Lung microvascular endothelial cell (primary cell): Measurements from ENCODE around the gene TIMM9. TPM values are rescaled to one million over a fixed set of nuclear protein-coding genes. Genes with fewer than 3 reads are reported as not detected.
"Not testable (repeated sequence)": the region's sequence is repeated elsewhere in the genome, so short reads cannot be mapped to it uniquely, and the experiment has no call there.

Experiments used
- DNase-seq, 2 donors: peaks; one replicate each; pipeline versions ENCODE4 v3.0.0 to v3.0.0-alpha.2; 2010; ENCODE audit warnings: low read depth in 2 of 2
- total RNA-seq: library from RNA; depleted of rRNA; stranded (reverse); fragments of >200 nt; gene quantifications from 2 replicates; pipeline ENCODE4 v1.2.1, GENCODE V29; 2014

Gene TIMM9, protein sequence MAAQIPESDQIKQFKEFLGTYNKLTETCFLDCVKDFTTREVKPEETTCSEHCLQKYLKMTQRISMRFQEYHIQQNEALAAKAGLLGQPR
- total RNA-seq = 12.0 and 15.3 TPM in 2 replicates

DNA sequence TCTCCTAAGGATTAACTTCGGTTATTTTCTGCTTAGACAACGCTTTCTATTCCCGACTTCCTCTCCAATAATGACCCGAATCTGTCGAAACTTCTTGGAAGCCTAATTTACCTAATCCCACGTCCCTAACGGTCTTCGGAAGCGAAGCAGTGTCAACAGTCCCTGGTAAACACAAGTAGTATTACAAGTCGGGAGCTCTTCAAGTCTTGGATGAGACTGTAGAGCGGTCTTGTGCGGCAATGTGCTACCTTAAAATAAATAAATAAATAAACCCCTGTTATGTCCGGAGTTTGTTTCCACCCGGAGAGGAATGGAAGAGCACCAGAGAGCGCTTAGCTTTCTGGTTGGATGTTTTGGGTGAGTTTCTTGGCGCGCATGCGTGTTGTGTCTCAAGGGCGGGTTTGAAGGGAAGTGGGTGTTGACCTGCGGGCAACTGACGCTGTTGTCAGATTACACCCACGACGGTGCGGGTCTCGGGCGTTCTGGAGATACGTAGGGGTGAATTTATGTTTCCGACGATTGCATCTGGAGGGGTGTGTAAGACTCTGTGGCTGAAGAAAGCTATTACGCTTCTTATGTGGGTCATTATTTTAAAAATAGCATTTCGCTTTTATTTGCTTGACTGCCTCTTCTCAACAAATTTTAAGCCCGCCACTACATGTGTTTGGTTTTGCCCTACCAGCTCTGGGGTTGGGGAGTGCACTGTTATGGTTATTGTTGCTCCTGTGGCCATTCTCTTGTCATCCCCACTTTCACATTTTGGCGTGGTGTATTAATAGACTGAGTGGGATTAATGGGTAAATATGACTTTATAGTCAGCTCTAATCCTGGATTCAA lies at the start of gene TIMM9, which contains the start of gene KIAA0586:
Gene TIMM9, minus strand, starts transcription at position 251 of the 837 bp plus-strand sequence. CDS start 15,586 bp downstream, outside the sequence.
Gene KIAA0586, plus strand, starts transcription at position 439 of the 837 bp plus-strand sequence. CDS start 546 bp downstream, outside the sequence.
- peak; percentile 99 for DNase-seq

GRCh38 chr14:58476320-58476719 lies 49.0 kb upstream of the TIMM9 start:
- DNase-seq = no peak

GRCh38 chr14:58469309-58469708 lies 42.0 kb upstream of the TIMM9 start:
- DNase-seq = no peak

- no peak for DNase-seq
Measured at GRCh38 chr14:58467575-58467974, 40.2 kb upstream of the TIMM9 start.

DNA sequence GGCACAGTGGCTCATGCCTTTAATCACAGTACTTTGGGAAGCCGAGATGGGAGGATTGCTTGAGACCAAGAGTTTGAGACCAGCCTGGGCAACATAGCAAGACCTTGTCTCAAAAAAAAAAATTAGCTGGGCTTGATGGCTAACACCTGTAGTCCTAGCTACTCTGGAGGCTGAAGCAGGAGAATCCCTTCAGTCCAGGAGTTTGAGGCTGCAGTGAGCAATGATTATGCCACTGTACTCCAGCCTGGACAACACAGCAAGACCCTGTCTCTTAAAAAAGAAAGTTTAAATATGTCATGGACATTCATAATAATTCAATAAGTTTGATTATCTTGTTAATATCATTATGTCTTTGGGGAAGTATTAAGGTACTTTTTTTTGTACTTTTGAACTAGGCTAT lies 39.1 kb upstream of the TIMM9 start:
- DNase-seq = no peak

DNA sequence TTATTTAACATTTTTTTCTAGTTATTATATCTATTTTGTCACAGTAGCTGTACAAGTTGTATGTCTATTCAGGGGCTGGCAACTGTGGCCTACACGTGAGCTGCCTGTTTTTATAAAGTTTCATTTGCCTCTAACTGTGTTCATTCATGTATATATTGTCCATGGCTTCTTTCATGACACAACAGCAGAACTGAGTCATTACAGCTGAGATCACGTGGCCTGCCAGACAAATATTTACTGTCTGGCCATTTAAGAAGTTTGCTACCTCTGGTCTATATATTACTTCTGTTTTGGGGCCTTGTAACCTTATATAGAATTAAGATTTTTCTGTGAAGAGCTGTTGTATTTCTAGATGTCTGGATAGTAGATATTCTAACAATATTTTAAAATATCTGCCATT lies 38.1 kb upstream of the TIMM9 start:
- peak; percentile 24 to 29 for DNase-seq

DNA sequence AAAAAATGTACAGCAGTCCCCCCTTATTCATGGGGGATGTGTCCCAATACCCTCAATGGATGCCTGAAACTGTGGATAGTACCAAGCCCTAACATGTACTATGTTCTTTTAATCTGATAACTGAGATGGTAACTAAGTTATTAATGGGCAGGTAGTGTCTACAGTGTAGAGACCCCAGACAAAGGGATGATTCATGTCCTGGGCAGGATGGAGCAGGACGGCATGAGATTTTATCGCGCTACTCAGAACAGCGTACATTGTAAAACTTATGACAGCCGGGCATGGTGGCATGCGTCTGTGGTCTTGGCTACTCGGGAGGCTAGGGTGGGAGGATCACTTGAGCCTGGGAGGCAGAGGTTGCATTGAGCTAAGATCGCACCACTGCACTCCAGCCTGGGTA lies 37.3 kb upstream of the TIMM9 start:
- no peak for DNase-seq

GRCh38 chr14:58463147-58463546 lies 35.8 kb upstream of the TIMM9 start:
- no peak for DNase-seq

GRCh38 chr14:58460772-58461171 lies 33.4 kb upstream of the TIMM9 start:
- no peak for DNase-seq

GRCh38 chr14:58455593-58456265 lies 28.4 kb upstream of the TIMM9 start:
- no peak for DNase-seq

DNA sequence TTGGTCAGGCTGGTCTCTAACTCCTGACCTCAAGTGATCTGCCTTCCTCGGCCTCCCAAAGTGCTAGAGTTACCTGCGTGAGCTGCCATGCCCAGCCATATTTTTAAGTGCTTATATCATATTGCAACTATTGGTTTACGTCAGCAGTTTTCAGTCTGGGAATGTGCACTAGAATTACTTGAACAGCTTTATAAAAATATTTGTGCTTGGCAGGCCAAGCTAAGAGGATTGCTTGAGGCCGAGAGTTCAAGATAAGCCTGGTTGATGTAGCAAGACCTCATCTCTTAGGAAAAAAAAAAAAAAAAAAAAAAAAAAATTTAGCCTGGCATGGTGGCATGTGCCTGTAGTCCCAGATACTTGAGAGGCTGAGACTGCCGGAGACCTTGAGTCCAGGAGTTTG lies 17.3 kb upstream of the TIMM9 start:
- DNase-seq = no peak

DNA sequence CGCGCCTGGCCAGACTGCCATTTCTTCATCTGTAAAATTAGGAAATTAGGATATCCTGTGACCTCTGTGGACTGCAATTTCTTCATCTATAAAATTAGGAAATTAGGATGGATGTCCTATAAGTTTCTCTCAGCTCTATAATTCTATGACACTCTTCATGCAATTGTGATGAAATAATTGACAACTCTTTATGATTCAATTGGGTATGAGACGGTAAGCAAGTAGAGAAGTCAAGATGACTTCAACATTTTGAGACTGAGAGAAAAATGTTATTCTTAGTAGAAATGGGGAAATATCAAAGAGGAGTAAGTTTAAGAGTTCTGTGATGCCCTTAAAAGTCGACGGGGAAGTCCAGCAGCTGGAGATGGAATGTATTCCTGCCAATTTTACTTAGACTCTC lies 12.1 kb upstream of the TIMM9 start:
- DNase-seq = no peak

GRCh38 chr14:58430156-58430555 lies 2.8 kb upstream of the TIMM9 start:
- peak in 1 of 2 donors; percentile 27 for DNase-seq

DNA sequence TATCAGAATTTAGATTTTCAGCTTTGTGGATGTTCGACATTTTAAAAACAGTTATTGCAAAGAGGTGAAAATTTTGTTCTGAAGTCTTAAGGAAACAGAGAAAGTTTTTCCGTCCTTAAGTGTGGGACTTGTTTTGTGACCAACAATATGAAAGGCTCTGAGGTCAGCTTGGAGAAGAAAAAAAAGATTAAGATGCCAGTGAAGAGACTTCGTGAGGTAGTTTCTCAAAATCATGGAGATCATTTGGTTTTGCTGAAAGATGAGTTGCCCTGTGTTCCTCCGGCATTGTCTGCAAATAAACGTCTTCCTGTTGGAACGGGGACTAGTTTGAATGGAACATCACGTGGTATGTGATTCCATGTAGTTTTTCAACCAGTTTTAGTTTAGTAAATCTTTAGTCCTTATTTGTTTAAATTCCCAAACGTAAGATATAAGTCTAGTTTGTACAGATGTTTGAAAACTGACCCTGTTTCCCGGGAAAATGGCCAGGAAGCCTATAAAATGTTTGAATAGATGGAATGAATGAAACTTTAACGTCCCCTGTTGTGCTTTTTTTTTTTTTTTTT lies 870 bp upstream of the TIMM9 start:
- peak; percentile 70 to 76 for DNase-seq

GRCh38 chr14:58426670-58427280 lies 556 bp downstream of the TIMM9 start:
- DNase-seq = peak; percentile 72 to 74

DNA sequence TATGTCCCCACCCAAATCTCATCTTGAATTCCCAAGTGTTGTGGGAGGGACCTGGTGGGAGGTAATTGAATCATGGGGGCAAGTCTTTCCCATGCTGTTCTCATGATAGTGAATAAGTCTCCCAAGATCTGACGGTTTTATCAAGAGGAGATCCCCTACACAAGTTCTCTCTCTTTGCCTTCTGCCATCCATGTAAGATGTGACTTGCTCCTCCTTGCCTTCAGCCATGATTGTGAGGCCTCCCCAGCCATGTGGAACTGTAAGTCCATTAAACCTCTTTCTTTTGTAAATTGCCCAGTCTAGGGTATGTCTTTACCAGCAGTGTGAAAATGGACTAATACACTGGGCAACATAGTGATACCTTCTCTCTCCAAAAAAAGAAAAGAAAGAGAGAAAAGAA lies 10.4 kb downstream of the TIMM9 start:
- not testable (repeated sequence) for DNase-seq

- DNase-seq = no peak
Measured at GRCh38 chr14:58415636-58416547, 11.4 kb downstream of the TIMM9 start.

DNA sequence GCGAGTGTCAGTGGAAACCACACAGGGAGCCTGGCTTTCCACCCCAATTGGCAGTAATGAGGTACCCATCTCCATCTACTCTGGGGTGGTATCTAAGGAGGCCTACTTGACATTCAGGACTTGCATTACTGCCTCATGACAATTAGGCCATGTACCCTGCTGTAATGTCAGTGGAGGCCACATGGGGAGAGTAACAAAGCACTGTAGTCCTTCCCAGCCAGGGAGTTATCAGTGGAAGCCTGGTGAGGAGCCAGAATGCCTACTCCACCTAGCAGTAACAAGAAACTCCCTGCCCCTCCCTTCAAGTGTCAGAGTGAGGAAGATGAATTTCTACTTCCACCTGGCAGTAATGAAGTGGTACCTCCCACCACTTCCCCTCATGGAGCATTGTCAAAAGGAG lies 12.5 kb downstream of the TIMM9 start:
- peak in 1 of 2 donors; percentile 6 for DNase-seq

DNA sequence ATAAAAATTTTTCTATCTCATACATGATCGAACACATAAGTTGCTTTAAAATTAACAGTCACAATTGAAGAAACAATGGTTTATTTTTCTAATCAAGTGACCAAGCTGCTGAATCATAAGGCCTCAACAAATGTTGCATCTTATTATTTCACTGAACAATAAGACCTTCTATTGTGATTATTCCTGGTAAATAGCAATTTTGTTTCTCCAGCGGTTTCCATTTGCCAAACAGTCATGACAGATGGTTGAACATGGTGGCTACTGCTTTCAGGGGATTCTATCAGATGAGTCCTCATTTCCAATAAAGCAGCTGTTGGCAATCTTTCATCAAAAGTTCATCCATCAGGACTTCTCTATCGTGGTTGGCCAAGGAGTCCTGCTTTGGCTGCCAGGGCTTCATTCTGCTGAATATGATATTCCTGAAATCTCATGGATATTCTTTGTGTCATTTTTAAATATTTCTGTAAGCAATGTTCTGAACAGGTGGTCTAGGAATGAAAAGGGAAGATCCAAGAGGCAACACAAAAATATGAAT lies 18.6 kb downstream of the TIMM9 start:
- DNase-seq = no peak

GRCh38 chr14:58401587-58401986 lies 25.7 kb downstream of the TIMM9 start:
- peak in 1 of 2 donors; percentile 3 for DNase-seq
